Glomerular endothelial cell (primary cell): Measurements from ENCODE around the gene RGS13. TPM values are rescaled to one million over a fixed set of nuclear protein-coding genes. Genes with fewer than 3 reads are reported as not detected.

ENCODE experiments used
- DNase-seq: peaks from one replicate; pipeline ENCODE4 v3.0.0-alpha.2; 2011; ENCODE audit warnings: low read depth, low spot score; ENCODE audit errors: extremely low read depth
- total RNA-seq: library from RNA; depleted of rRNA; stranded (reverse); fragments of >200 nt; gene quantifications from 2 replicates; pipeline ENCODE4 v1.2.3, GENCODE V29; 2015

The RGS13 gene
- total RNA-seq, 1 donor from 2014 or later, result not detected

DNA sequence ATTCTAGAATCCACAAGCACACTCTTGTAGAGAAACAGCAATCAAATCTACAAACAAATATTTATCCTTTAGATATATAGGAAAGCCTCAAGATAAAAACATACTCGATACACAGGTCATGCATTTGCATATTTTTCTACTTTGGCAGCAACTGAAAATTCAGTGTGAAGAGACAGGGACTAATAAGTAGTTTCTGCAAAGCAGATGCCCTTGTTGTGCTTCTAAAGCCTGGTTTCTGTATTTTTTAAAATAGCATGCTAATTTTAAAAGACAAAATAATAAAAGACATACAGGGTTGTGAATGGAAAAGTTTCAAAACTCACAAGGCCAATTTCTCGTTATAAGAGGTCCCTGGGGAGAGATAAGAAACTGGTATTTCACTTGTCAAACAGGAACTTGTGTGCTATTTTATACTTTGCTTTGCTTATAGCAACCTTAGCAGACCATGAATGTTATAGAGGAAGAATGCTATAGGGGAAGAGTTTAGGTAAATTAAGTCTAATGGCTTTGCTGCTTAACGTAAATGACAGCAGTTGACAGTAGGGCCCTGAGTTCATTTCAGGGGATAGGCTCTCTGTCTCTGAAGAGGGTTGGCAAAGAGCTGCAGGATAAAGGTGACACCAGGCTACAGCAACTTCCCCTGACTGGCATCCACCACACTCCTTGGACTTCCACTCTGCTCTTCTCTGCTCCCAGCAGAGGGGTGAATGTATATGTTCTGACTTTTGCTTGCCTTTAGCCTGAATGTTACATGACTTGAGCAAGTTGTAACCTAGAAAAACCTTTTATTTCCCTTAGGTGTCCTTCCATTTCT, 9.4 kb upstream of the RGS13 start:
- no peak for DNase-seq

DNA sequence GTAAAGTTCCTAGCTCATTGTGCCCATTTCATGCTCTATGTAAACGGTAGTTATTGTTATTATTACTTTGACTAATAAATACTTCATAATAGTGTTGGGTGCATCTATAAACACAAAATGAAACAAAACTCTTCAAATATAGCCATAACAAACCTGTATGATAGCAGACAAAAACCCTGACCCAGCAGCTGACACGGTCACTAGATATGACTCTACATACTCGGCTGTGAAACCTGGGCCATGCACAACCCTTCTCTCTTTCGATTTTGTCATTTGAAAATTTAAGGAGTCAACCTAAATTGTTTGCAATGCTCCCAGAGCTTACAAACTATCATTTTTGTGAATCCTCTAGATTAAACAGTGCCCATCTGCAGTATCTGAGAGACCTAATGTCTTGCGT, 8.0 kb upstream of the RGS13 start:
- no peak for DNase-seq

GRCh38 chr1:192628396-192629057, 7.4 kb upstream of the RGS13 start:
- no peak for DNase-seq

DNA sequence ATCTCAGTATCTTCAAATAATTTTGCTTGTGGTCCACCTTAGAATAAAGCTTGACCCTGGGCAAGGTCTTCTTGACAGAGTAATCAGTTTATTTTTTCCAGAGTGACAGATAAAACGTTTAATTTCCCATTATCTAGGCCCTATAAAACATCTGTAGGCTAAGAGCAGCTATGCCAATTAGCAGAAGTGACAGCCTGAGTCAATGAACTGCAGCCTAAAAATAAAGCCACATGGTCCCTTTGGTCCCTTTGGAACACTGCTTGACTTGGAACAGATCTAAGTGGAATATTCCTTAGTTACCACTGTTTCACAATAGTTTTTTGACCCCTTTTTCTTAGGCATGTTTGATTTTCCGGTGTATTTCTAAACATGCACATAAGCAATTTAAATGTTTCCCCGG, 6.3 kb upstream of the RGS13 start:
- no peak for DNase-seq

DNA sequence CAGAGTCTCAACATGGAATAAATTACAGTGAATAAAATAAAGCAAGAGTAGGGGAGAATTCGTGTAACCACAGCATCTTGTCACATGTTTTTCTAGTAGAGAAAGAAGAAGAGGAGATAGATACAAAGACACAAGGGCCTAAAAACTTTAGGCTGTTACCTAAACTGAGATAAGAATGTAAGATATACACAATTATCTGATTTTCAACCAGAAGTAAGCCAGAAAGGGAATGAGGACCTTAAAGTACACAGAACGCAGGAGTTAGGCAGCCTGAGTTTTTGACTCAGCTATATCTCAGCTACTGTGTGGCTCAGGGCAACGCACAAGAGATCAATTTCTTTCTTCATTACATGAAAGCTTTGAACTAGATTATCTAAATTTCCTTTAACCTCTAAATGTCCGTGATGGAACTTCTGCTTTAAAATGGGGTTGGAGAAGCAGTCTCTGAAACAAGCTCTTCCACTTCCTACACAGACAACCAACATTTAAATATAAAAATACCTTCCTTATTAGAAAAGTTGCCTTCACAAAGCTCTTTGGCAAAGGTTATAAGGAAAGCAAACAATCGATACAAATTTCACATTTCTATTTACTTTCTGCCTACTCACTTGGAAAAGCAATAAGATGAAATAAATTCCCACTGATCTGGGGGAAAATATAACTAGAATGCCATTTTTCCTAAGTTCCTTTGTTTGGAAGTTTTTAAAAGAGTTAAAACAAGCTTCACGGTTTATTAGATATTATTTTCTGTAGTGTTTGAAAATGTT, 5.2 kb upstream of the RGS13 start:
- DNase-seq, result no peak

DNA sequence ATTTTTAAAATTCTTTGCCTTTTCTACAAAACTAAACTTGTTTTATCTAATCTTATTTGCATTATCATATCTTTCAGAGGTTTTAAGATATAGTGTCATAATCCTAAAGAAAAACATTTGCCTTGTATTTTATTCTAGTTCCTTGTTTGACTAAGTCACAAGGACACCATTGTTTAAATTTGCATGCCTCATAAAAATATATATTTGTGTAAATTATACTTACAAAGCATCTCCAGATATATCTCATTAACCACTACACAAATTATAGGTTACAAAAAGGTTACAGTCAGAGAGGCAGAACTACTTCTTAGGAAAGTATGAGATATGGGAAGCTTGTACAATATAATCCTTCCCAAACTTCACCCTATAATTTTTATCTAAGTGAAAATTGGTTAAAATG, 4.2 kb upstream of the RGS13 start:
- DNase-seq, result no peak

DNA sequence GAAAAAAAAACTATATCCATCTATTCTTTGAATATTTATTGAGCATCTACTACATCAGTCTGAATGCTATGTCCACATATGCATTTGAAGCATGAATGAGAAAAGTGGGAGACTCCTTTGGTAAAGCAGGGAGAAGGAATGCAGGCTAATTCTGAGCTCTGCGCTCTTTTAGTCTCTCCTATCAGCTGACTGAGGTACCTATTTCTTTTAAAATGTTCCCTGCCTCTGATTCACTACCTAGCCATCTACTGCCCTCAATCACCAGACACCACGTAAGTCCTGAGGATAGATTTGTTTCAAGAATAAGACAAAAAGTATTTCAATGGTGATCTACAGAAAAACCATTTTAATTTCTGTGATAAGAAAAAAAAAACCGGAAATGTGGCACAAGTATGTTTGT, 3.8 kb upstream of the RGS13 start:
- DNase-seq, result no peak

DNA sequence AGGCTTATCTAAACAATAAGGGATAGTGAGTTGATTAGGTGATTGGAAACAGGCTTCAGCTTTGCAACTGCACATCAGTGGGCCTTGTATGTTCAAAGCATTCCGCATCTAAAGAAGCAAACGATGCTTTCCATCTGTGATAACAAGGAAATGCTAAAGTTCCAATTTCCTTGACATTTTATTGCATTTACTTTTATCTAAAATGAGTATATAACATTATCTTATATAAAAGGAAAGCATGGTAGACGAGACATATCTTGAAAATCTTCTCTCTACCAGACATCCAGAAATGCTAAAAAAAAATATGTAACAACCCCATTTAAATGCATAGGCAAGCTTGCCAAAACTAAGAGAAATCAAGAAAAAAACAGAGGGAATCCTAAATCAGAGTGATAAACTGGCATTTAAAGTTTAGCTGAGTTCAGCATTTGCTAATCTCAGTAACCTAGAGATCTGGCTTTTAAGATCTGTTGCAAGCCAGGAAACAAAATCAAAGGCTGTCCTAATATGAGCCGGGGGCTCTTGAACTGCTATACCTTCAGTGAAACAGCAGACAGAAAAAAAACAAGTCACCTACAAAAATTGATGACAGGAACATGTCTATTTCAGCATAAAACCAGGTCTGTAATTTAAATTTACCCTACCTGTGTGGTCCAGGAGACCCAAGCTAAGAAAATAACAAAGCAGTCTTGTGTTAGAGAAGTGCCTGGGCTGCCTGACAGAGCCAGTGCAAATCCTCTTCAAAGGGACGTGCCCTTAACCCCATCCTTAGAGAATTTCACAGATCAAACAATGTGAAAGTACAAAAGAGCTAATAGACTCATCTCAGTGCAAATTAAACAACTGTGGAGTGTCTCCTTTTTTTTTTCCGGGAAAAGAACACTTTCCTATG, 3.1 kb upstream of the RGS13 start:
- no peak for DNase-seq

DNA sequence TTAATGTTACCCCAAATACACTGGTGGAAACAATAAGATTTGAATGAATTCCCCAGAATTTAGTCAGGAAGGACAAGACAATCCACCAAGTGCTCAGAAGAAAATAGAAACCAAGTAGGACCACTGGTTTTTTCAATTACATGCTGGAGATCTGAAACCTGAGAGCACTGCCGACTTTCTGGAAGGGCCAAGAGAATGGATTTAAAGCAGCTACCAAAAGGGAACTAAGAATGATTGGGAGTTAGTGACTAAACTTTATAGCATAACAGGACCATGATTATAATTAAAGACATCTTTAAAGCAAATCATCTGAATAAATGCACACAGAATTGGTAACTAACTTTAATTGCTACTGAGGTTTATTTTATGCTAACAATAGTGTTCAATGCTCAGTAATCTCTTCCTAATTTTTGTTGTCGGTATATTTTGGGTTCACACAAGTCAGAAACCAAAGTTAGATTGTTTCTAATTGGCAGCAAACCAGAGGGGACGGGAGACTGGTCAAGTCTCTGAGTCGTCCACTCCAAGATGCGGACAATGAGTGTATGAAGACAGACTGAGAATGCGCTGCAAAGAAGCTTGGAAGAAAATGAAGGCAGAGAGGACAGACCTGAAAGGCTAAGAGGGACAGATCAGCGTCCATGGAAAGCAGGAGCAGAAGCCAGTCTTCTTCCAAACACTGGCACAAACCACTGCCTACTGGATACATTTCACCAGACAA, 2.3 kb upstream of the RGS13 start:
- DNase-seq, result no peak

DNA sequence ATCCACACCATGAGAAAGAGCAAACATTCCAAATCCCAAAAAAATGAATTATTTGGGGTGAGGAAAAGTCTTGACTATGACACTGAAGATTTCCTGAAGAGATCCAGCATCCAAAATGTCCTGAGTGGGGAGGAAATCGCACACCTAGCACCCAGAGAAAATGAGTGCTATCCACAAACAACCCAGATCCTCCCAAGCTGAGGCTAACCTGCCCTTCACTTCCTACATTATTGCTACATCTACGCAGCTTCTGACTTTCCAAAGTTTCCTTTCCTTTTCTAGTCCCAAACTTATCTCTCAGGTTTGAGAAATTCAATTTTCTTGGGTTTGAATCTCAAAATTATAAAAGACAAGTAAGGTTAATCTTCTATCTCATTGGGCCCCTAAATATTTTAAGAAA, 906 bp upstream of the RGS13 start:
- no peak for DNase-seq

DNA sequence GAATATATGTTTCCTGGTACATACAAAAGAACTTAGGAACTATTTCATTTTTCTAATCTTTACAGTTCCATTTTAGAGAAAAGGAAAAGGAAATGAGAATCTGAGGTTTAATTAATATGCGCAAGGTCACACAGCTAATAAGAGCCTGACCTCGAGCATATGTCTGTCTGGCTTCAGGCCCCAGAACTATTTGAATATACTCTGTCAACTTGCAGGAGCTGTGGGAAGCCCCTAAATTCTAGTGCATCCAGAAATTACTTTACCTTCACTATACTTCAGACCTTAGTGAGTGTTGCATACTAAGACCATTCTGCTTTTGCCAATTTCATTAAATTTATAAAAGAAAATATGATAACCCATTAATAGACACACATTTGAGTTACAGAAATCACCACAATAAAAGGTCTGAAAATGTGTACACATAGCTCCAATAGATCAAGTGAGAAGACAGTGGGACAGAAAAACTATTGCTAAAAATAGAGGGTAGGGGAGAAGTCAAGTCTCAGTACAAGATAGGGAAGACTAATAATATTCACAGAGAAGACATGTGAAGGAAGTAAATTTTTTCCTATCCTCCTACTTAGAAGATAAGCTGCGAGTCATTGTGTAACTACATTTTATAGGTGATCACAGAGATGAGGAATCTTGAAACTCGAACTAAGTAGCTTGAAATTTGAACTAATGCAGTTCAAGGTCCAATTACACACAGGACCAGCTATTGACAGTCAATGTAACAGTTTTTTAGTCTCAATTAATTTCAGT, 3.8 kb downstream of the RGS13 start:
- no peak for DNase-seq

- no peak for DNase-seq
These were observed 16.2 kb downstream of the RGS13 start for GRCh38 chr1:192652159-192652558.

DNA sequence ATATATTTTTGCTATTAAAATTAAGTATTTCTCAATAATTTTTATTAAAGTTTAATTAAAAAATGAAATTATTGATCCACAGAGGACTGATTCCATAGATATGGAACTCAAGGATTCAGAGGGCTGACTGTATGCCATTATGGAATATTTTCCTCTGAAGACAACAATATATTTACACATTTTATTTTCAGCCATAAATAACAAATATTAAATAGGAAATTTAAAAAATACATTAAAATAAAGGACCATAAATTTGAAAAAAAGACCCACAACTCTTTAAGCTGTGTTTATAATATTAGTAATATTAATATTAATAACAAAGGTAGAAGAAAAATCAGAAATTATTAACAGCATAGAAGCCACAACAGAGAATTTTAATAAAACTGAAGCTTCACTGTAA, 18.2 kb downstream of the RGS13 start:
- no peak for DNase-seq

DNA sequence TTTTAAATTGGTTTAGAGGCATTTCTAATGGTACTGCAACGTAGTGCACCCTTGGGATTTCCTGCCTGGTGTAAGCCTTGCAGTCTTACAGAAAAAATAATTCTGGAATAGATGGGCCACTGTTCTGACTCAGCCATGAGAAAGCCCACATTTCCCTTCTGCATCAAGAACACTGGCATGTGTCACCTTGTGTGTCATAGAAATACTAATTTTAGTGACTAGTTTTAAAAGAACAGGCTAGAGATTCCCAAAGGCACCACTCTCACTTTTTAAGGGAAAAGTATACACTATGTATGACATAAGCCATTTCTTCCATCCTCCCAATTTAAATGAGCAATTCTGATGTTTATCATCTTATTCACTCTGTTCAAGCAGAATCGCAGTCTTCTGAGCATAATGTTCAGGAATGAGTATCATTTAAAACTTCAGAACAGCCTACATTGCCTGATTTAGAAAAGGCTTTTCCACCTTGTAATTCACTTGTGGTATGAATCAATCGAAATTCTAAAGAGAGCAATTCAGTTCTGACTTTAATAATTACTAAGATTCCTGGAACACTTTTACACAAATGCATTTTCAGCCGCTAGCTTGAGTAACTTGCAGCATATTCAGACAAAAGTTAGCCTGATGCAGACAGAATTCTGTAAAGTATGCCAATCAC, 18.8 kb downstream of the RGS13 start:
- no peak for DNase-seq

DNA sequence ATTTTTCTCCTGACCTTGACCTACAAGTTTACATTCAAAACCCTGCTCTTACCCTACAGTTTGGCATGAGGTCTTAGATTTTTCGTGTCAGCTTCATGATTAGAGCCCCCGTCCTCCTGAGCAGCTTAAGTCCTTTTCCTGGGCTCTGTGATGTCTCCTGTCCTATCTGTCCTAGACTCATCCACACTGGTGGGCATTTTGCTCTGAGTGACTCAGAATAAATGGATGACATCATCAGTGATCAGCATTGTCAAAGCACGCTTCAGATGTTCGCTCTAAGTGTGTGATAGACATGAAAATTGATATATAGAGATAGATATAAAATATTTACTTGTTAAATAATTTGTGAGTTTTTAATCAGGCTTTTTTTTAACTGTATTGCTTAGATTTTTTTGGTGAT, 21.8 kb downstream of the RGS13 start:
- no peak for DNase-seq

- DNase-seq, result no peak
These were observed 22.3 kb downstream of the RGS13 start for GRCh38 chr1:192658255-192658654.

DNA sequence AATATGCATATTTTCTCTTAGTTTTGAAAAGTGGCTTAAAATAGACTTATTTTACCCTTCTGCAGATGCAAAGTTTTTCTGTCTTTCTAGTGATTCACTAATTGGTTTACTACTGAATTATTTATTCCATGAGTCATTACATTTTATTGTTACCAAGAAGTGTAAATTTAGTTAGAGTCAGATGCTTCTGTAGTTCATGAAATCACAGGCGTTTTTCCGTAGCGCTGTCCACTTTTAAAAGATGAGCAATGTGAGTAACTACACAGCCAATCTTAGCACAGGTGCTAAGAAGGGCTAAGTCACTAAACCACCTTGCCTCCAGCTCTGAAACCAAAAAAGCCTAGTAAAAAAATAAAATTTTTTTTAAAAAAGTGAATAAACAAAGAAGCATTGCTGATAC, 24.7 kb downstream of the RGS13 start:
- no peak for DNase-seq

- no peak for DNase-seq
These were observed 32.5 kb downstream of the RGS13 start for GRCh38 chr1:192668409-192668983.
